Tibial artery (tissue), 4 donors: Measurements from ENCODE around the gene ZCCHC14.

Experiments used
- DNase-seq, 2 donors: peaks; one replicate each; pipeline ENCODE4 v3.0.0-alpha.2; 2019
- H3K27ac ChIP-seq, 2 donors: fragments of 200-600 bp; sonication (generic) in 1 of 2; 1 replicate in 1 of 2; 2 replicates in 1 of 2; pipeline ENCODE4 v1.5.1; 2018 to 2019; ENCODE audit warnings: mild to moderate bottlenecking in 1 of 2
- H3K27me3 ChIP-seq, 2 donors: fragments of 200-600 bp; sonication (generic) in 1 of 2; one replicate each; pipeline versions ENCODE4 v1.5.1 to v1.6.0; 2016 to 2019
- H3K36me3 ChIP-seq, 3 donors: fragments of 200-600 bp; sonication (generic) in 2 of 3; one replicate each; pipeline ENCODE4 v1.5.1; 2016 to 2019; ENCODE audit warnings: mild to moderate bottlenecking in 2 of 3
- H3K4me1 ChIP-seq, 4 donors: fragments of 200-600 bp; sonication (generic) in 2 of 4; 1 replicate in 3 of 4; 2 replicates in 1 of 4; pipeline ENCODE4 v1.5.1; 2016 to 2019
- H3K4me3 ChIP-seq, 2 donors: fragments of 200-600 bp; sonication (generic) in 1 of 2; 1 replicate in 1 of 2; 2 replicates in 1 of 2; pipeline ENCODE4 v1.5.1; 2018 to 2019; ENCODE audit warnings: mild to moderate bottlenecking in 2 of 2
- H3K9me3 ChIP-seq, 3 donors: fragments of 200-600 bp; sonication (generic) in 1 of 3; one replicate each; pipeline ENCODE4 v1.5.1; 2016 to 2019
- CTCF ChIP-seq, 2 experiments: fragments of 200-600 bp in 1 of 2; fragments of 450-650 bp in 1 of 2; IDR thresholded peaks; one replicate each; pipeline ENCODE4 v1.5.1; 2017 to 2019; ENCODE audit warnings: antibody characterized with exemption in 2 of 2, mild to moderate bottlenecking in 1 of 2, moderate library complexity in 1 of 2
- intact Hi-C: fragments of 100-400 bp; cut with DNase I; formaldehyde crosslinking; loops from one replicate; pipeline ENCODE4 v1.15.0; 2023; ENCODE audit warnings: low total_unique reads

The ZCCHC14 gene

GRCh38 chr16:87434146-87434667, 58.6 kb downstream of the ZCCHC14 start:
- H3K4me1 ChIP-seq: peaks cover 0 to 22% (median 13%) of the 10 kb centered on the region in 4 donors
- TF ChIP-seq CTCF (IDR thresholded peaks at IDR 0.05): no peak
- DNase-seq: no peak

GRCh38 chr16:87432330-87432915, 60.4 kb downstream of the ZCCHC14 start:
- Histone ChIP-seq H3K4me1 (peaks cover 0 to 22% (median 13%) of the 10 kb centered on the region in 4 donors), H3K4me3 (no peak overlapping the region), H3K27ac (no peak overlapping the region), H3K27me3 (no peaks in the 10 kb centered on the region), H3K9me3 (no peaks in the 10 kb centered on the region), H3K36me3 (peaks cover 11 to 44% (median 21%) of the 10 kb centered on the region in 3 donors)
- intact Hi-C loops: no loop called here
- TF ChIP-seq CTCF (IDR thresholded peaks at IDR 0.05): no peak
- no peak for DNase-seq

More at GRCh38 chr16:87434146-87434667, 58.6 kb downstream of the ZCCHC14 start:
- H3K36me3 ChIP-seq: peaks cover 11 to 32% (median 14%) of the 10 kb centered on the region in 3 donors
- no peaks in the 10 kb centered on the region for H3K9me3 ChIP-seq
- no peaks in the 10 kb centered on the region for H3K27me3 ChIP-seq
- no peak overlapping the region for H3K4me3 ChIP-seq
- intact Hi-C loops: no loop called here
- H3K27ac ChIP-seq: no peak overlapping the region

GRCh38 chr16:87431926-87432325, 60.9 kb downstream of the ZCCHC14 start:
- intact Hi-C loops: no loop called here
- DNase-seq: no peak

GRCh38 chr16:87426423-87427215, 66.2 kb downstream of the ZCCHC14 start:
- DNase-seq: no peak
- Histone ChIP-seq H3K4me1 (no peaks in the 10 kb centered on the region), H3K27ac (no peak overlapping the region), H3K9me3 (no peaks in the 10 kb centered on the region), H3K4me3 (no peak overlapping the region), H3K36me3 (peaks cover 16 to 64% (median 23%) of the 10 kb centered on the region in 3 donors), H3K27me3 (no peaks in the 10 kb centered on the region)
- intact Hi-C loops: no loop called here
- no peak for TF ChIP-seq CTCF (IDR thresholded peaks at IDR 0.05)

More at GRCh38 chr16:87431926-87432325, 60.9 kb downstream of the ZCCHC14 start:
- Histone ChIP-seq H3K4me3 (no peak overlapping the region), H3K4me1 (peaks cover 0 to 22% (median 13%) of the 10 kb centered on the region in 4 donors), H3K27me3 (no peaks in the 10 kb centered on the region), H3K36me3 (peaks cover 11 to 44% (median 21%) of the 10 kb centered on the region in 3 donors), H3K9me3 (no peaks in the 10 kb centered on the region), H3K27ac (no peak overlapping the region)
- no peak for TF ChIP-seq CTCF (IDR thresholded peaks at IDR 0.05)

GRCh38 chr16:87425941-87426340, 66.9 kb downstream of the ZCCHC14 start:
- intact Hi-C loops: no loop called here
- no peak for DNase-seq
- no peak overlapping the region for H3K27ac ChIP-seq
- peaks cover 20 to 66% (median 20%) of the 10 kb centered on the region in 3 donors for H3K36me3 ChIP-seq
- H3K4me3 ChIP-seq: no peak overlapping the region
- no peaks in the 10 kb centered on the region for H3K4me1 ChIP-seq
- no peak for TF ChIP-seq CTCF (IDR thresholded peaks at IDR 0.05)
- no peaks in the 10 kb centered on the region for H3K27me3 ChIP-seq
- no peaks in the 10 kb centered on the region for H3K9me3 ChIP-seq
